Progenitor cell of endocrine pancreas (in vitro differentiated cells): ENCODE results near the gene EVA1C. TPM values are rescaled to one million over a fixed set of nuclear protein-coding genes. Genes with fewer than 3 reads are reported as not detected.

Source experiments
- DNase-seq: peaks from one replicate; pipeline ENCODE4 v3.0.0; 2021; ENCODE audit warnings: low spot score; ENCODE audit not compliant: unreplicated experiment
- H3K27ac Mint-ChIP-seq: 2 replicates; pipeline ENCODE4 v1.8.0; 2021; ENCODE audit warnings: mild to moderate bottlenecking, moderate library complexity, mixed read lengths
- H3K27me3 Mint-ChIP-seq: 2 replicates; pipeline ENCODE4 v1.8.0; 2021; ENCODE audit warnings: mixed read lengths
- H3K36me3 Mint-ChIP-seq: 2 replicates; pipeline ENCODE4 v1.8.0; 2022; ENCODE audit warnings: mixed read lengths; ENCODE audit not compliant: insufficient read depth
- H3K4me1 Mint-ChIP-seq: 2 replicates; pipeline ENCODE4 v1.8.0; 2021; ENCODE audit warnings: low read depth, mixed read lengths
- H3K4me3 Mint-ChIP-seq: 2 replicates; pipeline ENCODE4 v1.8.0; 2021; ENCODE audit warnings: low read depth, mild to moderate bottlenecking, moderate library complexity, mixed read lengths
- H3K9me3 Mint-ChIP-seq: 2 replicates; pipeline ENCODE4 v1.8.0; 2021; ENCODE audit warnings: low read depth, mixed read lengths
- CTCF ChIP-seq: fragments of 200-600 bp; sonication (generic); IDR thresholded peaks from one replicate; pipeline ENCODE4 v1.5.0; 2021; ENCODE audit warnings: antibody characterized with exemption, mild to moderate bottlenecking; ENCODE audit not compliant: unreplicated experiment
- total RNA-seq: library from RNA; stranded (reverse); gene quantifications from 2 replicates; pipeline ENCODE4 v1.2.1, GENCODE V29; 2021

The EVA1C gene
- total RNA-seq, 1 donor from 2014 or later: not detected

- no peak for DNase-seq
- no peak overlapping the region for H3K27ac Mint-ChIP-seq
- no peaks in the 10 kb centered on the region for H3K4me1 Mint-ChIP-seq
- TF ChIP-seq CTCF: no peak
- no peaks in the 10 kb centered on the region for H3K36me3 Mint-ChIP-seq
- no peaks in the 10 kb centered on the region for H3K9me3 Mint-ChIP-seq
- no peak overlapping the region for H3K4me3 Mint-ChIP-seq
- H3K27me3 Mint-ChIP-seq: no peaks in the 10 kb centered on the region
Measured at GRCh38 chr21:32483293-32483595, 70.7 kb downstream of the EVA1C start.

- DNase-seq: no peak
- Mint-ChIP-seq H3K4me3 (no peak overlapping the region), H3K27me3 (no peaks in the 10 kb centered on the region), H3K27ac (no peak overlapping the region), H3K36me3 (no peaks in the 10 kb centered on the region), H3K4me1 (no peaks in the 10 kb centered on the region), H3K9me3 (peaks cover 7% of the 10 kb centered on the region)
- no peak for TF ChIP-seq CTCF
Measured at GRCh38 chr21:32484706-32485380, 72.3 kb downstream of the EVA1C start.

GRCh38 chr21:32492376-32492775 is 79.9 kb downstream of the EVA1C start:
- DNase-seq: no peak
- Mint-ChIP-seq H3K4me3 (no peak overlapping the region), H3K36me3 (no peaks in the 10 kb centered on the region), H3K27ac (no peak overlapping the region), H3K27me3 (no peaks in the 10 kb centered on the region), H3K4me1 (peaks cover 6% of the 10 kb centered on the region), H3K9me3 (peaks cover 7% of the 10 kb centered on the region)
- TF ChIP-seq CTCF: no peak

GRCh38 chr21:32494934-32495709 is 82.6 kb downstream of the EVA1C start:
- H3K27me3 Mint-ChIP-seq: no peaks in the 10 kb centered on the region
- TF ChIP-seq CTCF: no peak
- no peaks in the 10 kb centered on the region for H3K9me3 Mint-ChIP-seq
- no peak overlapping the region for H3K4me3 Mint-ChIP-seq
- no peak for DNase-seq
- H3K4me1 Mint-ChIP-seq: peaks cover 6% of the 10 kb centered on the region
- no peaks in the 10 kb centered on the region for H3K36me3 Mint-ChIP-seq
- peak overlapping the region; percentile 51 for H3K27ac Mint-ChIP-seq

GRCh38 chr21:32496568-32496967 is 84.1 kb downstream of the EVA1C start:
- Mint-ChIP-seq H3K9me3 (no peaks in the 10 kb centered on the region), H3K4me1 (peaks cover 6% of the 10 kb centered on the region), H3K27ac (no peak overlapping the region), H3K36me3 (no peaks in the 10 kb centered on the region), H3K27me3 (no peaks in the 10 kb centered on the region), H3K4me3 (no peak overlapping the region)
- no peak for DNase-seq
- no peak for TF ChIP-seq CTCF
